Neural progenitor cell (in vitro differentiated cells): ENCODE results near the gene ITGA8.

Experiments
- EZH2 ChIP-seq: fragments of 200-600 bp; sonication (generic); IDR thresholded peaks from 2 replicates; pipeline ENCODE4 v1.6.1; 2017; ENCODE audit warnings: antibody characterized with exemption, mild to moderate bottlenecking, moderate library complexity
- TF ChIP-seq, protein P1 (sequence below): fragments of 200-600 bp; sonication (generic); IDR thresholded peaks from 2 replicates; pipeline ENCODE4 v1.5.1; 2017; ENCODE audit warnings: antibody characterized with exemption, mild to moderate bottlenecking

- TF ChIP-seq, protein P1, sequence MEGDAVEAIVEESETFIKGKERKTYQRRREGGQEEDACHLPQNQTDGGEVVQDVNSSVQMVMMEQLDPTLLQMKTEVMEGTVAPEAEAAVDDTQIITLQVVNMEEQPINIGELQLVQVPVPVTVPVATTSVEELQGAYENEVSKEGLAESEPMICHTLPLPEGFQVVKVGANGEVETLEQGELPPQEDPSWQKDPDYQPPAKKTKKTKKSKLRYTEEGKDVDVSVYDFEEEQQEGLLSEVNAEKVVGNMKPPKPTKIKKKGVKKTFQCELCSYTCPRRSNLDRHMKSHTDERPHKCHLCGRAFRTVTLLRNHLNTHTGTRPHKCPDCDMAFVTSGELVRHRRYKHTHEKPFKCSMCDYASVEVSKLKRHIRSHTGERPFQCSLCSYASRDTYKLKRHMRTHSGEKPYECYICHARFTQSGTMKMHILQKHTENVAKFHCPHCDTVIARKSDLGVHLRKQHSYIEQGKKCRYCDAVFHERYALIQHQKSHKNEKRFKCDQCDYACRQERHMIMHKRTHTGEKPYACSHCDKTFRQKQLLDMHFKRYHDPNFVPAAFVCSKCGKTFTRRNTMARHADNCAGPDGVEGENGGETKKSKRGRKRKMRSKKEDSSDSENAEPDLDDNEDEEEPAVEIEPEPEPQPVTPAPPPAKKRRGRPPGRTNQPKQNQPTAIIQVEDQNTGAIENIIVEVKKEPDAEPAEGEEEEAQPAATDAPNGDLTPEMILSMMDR, result no peak
- no peak for TF ChIP-seq EZH2
Measured at GRCh38 chr10:15742102-15742501, 22.4 kb upstream of the ITGA8 start.
